Measurements from ENCODE around the gene PRPH. TPM values are rescaled to one million over a fixed set of nuclear protein-coding genes. Genes with fewer than 3 reads are reported as not detected.
"Not testable (repeated sequence)": the region's sequence is repeated elsewhere in the genome, so short reads cannot be mapped to it uniquely, and the experiment has no call there.

The PRPH gene
- 0.34 TPM for polyA plus RNA-seq (2012; ENCODE audit: missing spikeins)

- DNase-seq (ENCODE audit: insufficient read length) (no peak), FAIRE-seq (no peak)
Measured at GRCh38 chr12:49295082-49295936, at the start of gene PRPH. Gene PRPH (plus strand): TSS chr12:49295147. CDS start chr12:49295201, 54 bp downstream.

GRCh38 chr12:49251357-49251756, 43.6 kb upstream of the PRPH start:
- FAIRE-seq (no peak), DNase-seq (ENCODE audit: insufficient read length) (no peak)
- TF ChIP-seq POLR2AphosphoS5 (IDR thresholded peaks at IDR 0.05; ENCODE audit: low read depth, low read length) (no peak), TAF1 (IDR thresholded peaks at IDR 0.05; ENCODE audit: borderline replicate concordance, low read depth, low read length) (no peak), POLR2A (IDR thresholded peaks at IDR 0.05; ENCODE audit: low read depth, low read length) (no peak)

More at GRCh38 chr12:49295082-49295936, at the start of gene PRPH:
- TF ChIP-seq POLR2AphosphoS5 (IDR thresholded peaks at IDR 0.05; ENCODE audit: low read depth, low read length) = no peak
- TF ChIP-seq POLR2A (IDR thresholded peaks at IDR 0.05; ENCODE audit: low read depth, low read length) = no peak
- no peak for TF ChIP-seq TAF1 (IDR thresholded peaks at IDR 0.05; ENCODE audit: borderline replicate concordance, low read depth, low read length)

DNA sequence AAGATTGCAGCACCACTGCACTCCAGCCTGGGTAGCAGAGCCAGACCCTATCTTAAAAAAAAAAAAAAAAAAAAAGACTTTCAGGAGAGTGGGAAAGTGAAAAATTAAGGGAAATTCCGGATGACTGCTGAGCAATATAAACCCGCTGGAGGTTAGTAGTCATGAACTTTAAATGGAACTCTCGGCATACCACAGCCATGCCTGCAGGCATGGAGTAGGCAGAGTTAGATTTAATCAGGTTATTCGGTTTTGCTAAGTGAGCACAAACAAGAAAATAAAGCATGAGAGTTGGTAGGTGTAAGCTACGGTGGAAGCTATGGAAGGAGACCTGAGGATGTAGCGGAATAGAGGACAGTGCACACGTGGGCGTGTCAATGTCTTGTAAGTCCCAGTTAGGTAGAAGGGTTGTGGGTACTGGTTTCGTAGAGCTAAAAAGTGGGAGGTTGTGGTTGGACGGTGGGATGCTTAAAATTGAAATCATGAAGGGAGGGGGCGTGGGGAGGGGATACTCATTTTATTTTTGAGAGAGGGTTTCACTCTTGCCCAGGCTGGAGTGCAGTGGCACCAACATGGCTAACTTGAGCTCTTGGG, 41.8 kb upstream of the PRPH start:
- TF ChIP-seq TAF1 (IDR thresholded peaks at IDR 0.05; ENCODE audit: borderline replicate concordance, low read depth, low read length) = no peak
- no peak for TF ChIP-seq POLR2AphosphoS5 (IDR thresholded peaks at IDR 0.05; ENCODE audit: low read depth, low read length)
- no peak for TF ChIP-seq POLR2A (IDR thresholded peaks at IDR 0.05; ENCODE audit: low read depth, low read length)
- no peak for DNase-seq (ENCODE audit: insufficient read length)
- no peak for FAIRE-seq

DNA sequence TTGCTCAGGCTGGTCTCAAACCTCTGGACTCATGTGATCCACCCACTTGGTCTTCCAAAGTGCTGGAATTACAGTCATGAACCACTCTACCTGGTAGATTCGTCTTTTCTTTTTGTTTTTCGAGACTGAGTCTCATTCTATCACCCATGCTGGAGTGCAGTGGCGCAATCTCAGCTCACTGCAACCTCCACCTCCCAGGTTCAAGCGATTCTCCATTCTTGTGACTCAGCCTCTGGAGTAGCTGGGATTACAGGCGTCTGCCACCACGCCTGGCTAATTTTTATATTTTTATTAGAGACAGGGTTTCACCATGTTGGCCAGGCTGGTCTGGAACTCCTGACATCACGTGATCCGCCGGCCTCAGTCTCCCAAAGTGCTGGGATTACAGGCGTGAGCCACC, 39.5 kb upstream of the PRPH start:
- DNase-seq (ENCODE audit: insufficient read length); FAIRE-seq: not testable (repeated sequence)

GRCh38 chr12:49255857-49256637, 38.9 kb upstream of the PRPH start:
- DNase-seq (ENCODE audit: insufficient read length) = no peak
- FAIRE-seq = no peak
- TF ChIP-seq TAF1 (IDR thresholded peaks at IDR 0.05; ENCODE audit: borderline replicate concordance, low read depth, low read length) = no peak
- no peak for TF ChIP-seq POLR2A (IDR thresholded peaks at IDR 0.05; ENCODE audit: low read depth, low read length)
- no peak for TF ChIP-seq POLR2AphosphoS5 (IDR thresholded peaks at IDR 0.05; ENCODE audit: low read depth, low read length)

DNA sequence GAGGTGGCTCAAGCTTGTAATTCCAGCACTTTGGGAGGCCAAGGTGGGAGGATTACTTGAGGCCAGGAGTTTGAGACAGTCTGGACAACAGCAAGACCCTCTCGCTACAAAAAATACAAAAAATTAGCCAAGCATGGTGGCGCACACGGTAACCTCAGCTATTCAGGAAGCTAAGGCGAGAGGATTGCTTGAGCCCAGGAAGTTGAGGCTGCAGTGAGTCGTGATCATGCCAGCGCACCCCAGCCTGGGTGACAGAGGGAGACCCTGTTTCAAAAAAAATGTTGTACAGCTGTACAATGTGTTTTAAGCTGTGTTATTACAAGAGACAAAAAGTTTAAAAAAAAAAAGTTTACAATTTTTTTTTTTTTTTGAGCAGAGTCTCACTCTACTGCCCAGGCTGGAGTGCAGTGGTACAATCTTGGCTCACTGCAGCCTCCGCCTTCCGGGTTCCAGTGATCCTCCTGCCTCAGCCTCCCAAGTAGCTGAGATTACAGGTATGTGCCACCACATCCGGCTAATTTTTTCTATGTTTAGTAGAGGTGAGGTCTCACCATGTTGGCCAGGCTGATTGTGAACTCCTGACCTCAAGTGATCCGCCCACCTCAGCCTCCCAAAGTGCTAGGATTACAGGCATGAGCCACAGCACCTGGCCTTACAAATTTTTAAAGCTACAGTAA, 37.3 kb upstream of the PRPH start:
- not testable (repeated sequence) for FAIRE-seq; DNase-seq (ENCODE audit: insufficient read length)

DNA sequence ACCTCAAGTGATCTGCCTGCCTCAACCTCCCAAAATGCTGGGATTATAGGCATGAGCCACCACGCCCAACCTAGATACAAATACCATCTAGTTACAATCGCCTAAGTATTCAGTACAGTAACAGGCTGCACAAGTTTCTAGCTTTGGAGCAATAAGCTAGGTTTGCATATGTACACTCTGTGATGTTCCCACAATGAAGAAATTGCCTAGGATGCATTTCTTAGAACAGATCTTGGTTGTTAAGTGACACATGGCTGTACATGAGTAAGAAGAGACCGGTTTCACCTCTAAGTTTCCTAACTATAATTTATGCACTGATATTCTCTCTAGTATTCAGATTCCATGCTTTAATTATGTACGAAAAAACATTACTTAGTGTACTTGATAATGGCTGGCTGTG, 35.5 kb upstream of the PRPH start:
- TF ChIP-seq POLR2AphosphoS5 (IDR thresholded peaks at IDR 0.05; ENCODE audit: low read depth, low read length) (no peak), TAF1 (IDR thresholded peaks at IDR 0.05; ENCODE audit: borderline replicate concordance, low read depth, low read length) (no peak), POLR2A (IDR thresholded peaks at IDR 0.05; ENCODE audit: low read depth, low read length) (no peak)
- no peak for DNase-seq (ENCODE audit: insufficient read length)

GRCh38 chr12:49260166-49260565, 34.8 kb upstream of the PRPH start:
- TF ChIP-seq POLR2AphosphoS5 (IDR thresholded peaks at IDR 0.05; ENCODE audit: low read depth, low read length) = no peak
- no peak for TF ChIP-seq POLR2A (IDR thresholded peaks at IDR 0.05; ENCODE audit: low read depth, low read length)
- no peak for TF ChIP-seq TAF1 (IDR thresholded peaks at IDR 0.05; ENCODE audit: borderline replicate concordance, low read depth, low read length)
- no peak for DNase-seq (ENCODE audit: insufficient read length)
- no peak for FAIRE-seq

More for the DNA sequence above, 35.5 kb upstream of the PRPH start:
- FAIRE-seq = no peak

DNA sequence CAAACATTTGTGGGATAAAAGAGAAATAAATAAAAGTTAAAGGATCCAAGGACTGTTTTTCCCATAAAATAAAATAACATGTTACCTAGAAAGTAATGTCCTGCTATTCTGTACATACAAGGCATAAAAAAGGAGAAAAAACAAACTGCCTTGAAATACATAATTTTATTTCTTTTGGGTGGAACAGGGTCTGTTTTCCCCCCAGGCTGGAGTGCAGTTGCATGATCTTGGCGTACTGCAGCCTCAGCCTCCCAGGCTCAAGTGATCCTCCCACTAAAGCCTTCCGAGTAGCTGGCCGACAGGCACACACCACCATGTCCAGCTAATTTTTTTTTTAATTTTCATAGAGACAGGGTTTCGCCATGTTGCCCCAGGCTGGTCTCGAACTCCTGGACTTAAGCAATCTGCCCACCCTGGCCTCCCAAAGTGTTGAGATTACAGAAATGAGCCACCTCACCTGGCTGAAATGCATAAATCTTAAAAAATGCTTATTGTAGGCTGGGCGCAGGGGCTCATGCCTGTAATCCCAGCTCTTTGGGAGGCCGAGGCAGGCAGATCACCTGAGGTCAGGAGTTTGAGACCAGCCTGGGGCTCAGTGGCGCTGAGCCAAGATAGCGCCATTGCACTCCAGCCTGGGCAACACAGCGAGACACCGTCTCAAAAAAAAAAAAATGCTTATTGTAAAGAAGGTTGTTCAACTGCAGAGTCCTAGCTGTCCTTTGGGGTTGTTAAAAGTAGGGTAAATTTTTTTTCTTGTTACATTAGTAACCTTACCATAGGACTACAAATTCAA, 34.2 kb upstream of the PRPH start:
- FAIRE-seq = no peak

GRCh38 chr12:49261721-49262120, 33.2 kb upstream of the PRPH start:
- DNase-seq (ENCODE audit: insufficient read length) = no peak

More for the DNA sequence above, 34.2 kb upstream of the PRPH start:
- no peak for DNase-seq (ENCODE audit: insufficient read length)
- no peak for TF ChIP-seq TAF1 (IDR thresholded peaks at IDR 0.05; ENCODE audit: borderline replicate concordance, low read depth, low read length)

DNA sequence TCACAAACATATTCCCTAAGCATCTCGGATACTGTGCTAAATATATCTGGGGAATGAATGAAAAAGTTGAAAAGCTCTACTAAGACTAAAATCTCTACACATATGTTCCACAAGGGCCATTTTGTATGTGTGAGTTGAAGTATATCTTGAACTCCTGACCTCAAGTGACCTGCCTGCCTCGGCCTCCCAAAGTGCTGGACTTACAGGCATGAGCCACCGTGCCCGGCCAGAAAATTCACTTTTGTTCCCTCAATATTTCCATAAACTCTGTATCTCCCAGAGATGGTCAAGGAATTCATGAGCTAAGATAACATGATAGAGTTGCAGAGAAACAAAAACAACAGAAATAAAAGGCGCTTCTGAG, 31.6 kb upstream of the PRPH start:
- FAIRE-seq (no peak), DNase-seq (ENCODE audit: insufficient read length) (no peak)
- TF ChIP-seq POLR2A (IDR thresholded peaks at IDR 0.05; ENCODE audit: low read depth, low read length) = no peak
- TF ChIP-seq TAF1 (IDR thresholded peaks at IDR 0.05; ENCODE audit: borderline replicate concordance, low read depth, low read length) = no peak
- no peak for TF ChIP-seq POLR2AphosphoS5 (IDR thresholded peaks at IDR 0.05; ENCODE audit: low read depth, low read length)

More at GRCh38 chr12:49261721-49262120, 33.2 kb upstream of the PRPH start:
- TF ChIP-seq POLR2A (IDR thresholded peaks at IDR 0.05; ENCODE audit: low read depth, low read length) (no peak), POLR2AphosphoS5 (IDR thresholded peaks at IDR 0.05; ENCODE audit: low read depth, low read length) (no peak), TAF1 (IDR thresholded peaks at IDR 0.05; ENCODE audit: borderline replicate concordance, low read depth, low read length) (no peak)
- FAIRE-seq = no peak
